ENCODE data around the gene SDC3.

- TF ChIP-seq EZH2 (IDR thresholded peaks at IDR 0.05; ENCODE audit: borderline replicate concordance, low read depth, low read length, poor library complexity, severe bottlenecking) (no peak), CTCF (conservative IDR thresholded peaks at IDR 0.05; ENCODE audit: low read depth, low read length) (no peak)
Observed at GRCh38 chr1:30952098-30952497, 43.5 kb upstream of the SDC3 start.
